Dedifferentiated amniotic fluid mesenchymal stem cell (primary cell): Measurements from ENCODE around the gene FANCC.
"Not testable (repeated sequence)": the region's sequence is repeated elsewhere in the genome, so short reads cannot be mapped to it uniquely, and the experiment has no call there.

ENCODE experiments used
- DNase-seq: peaks from one replicate; pipeline ENCODE4 v3.0.0-alpha.2; 2016; ENCODE audit errors: extremely low spot score

FANCC gene

GRCh38 chr9:95226921-95227320, 90.6 kb downstream of the FANCC start:
- DNase-seq: no peak

DNA sequence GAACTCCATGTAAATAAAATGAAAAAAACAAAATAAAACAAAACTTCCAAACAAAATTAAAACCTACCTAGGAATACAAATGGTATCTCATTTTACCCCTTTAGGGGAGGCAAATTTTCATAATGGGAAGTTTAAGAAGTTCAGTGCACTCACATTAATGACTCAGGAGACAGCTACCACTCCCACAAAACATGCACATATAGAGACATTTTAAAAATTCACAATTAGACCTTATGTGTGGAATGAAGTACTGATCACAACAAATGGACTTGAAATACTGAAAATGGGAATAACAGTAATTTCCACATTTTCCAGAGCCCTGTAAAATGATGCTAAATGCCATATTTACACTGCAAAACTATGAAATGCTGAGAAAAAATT, 91.8 kb downstream of the FANCC start:
- no peak for DNase-seq

DNA sequence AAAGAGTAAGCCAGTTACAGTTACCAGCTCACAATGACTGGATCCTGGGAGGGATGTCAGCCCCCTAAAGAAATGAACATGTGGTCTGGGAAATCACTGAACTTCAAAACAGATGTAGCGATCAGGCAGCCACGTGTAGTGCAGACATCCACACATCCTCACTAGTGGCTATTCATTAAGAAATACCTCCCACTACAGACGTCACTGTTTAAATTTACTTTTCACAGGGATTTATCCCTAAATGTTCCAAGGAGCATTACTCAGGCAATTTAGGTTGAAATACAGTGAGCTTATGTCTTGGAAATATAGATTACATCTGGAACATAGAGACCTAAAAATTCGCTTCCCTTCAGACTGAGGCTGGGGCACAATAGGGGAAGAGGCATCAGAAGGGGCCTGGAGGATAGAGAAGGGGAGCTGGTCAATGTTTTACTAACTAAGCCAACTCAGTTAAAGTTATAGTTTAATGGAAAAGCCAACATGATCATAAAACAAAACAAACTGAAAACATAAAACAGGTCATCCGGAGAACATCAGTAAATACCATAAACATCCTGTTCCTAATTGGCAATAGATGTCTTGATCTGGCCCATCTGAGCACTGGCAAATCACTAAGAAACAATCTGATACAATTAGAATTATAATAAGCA, 92.3 kb downstream of the FANCC start:
- no peak for DNase-seq

DNA sequence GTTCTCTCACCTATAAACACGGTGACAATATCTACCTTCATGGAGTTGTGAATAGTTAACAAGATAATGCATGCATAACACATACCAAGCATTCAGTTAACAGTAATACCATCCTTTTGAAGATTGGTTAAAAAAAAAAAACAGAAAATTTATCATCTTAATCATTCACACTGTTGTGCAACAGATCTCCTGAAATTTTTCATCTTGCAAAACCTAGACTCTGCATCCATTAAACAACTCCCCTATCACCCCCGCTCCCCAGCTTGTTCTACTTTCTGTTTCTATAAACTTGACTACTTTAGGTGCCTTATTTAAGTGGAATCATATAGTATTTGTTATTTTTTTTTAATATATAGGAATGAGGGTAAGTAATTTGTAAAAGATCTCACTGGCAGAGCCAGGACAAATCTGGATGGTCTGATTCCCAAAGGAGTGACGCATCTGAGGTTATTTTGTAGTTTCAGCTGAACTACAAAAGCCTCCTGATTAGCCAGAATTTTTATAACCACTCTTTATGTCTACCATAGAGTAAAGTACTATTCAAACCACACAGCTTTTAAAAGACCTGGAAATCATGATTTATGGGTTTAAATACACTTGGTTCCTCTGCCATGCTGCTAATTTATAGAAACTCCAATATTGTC, 93.0 kb downstream of the FANCC start:
- DNase-seq: no peak

GRCh38 chr9:95220352-95220751, 97.2 kb downstream of the FANCC start:
- DNase-seq: not testable (repeated sequence)

GRCh38 chr9:95218773-95219172, 98.7 kb downstream of the FANCC start:
- DNase-seq: no peak

DNA sequence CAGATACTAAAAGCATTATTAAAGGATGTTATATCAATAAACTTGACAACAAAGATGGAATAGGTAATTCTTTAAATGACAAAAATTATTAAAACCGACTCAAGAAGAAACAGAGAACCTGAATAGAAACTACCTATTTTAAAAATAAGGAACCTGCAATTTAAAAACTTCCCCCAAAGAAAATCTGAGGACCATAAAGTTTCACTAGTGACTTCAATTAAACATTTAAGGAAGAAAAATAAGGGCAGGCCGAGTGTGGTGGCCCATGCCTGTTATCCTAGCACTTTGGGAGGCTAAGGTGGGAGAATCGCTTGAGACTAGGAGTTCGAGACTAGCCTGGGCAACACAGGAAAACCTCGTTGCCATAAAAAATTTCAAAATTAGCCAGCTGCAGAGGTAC, 99.6 kb downstream of the FANCC start:
- DNase-seq: no peak

DNA sequence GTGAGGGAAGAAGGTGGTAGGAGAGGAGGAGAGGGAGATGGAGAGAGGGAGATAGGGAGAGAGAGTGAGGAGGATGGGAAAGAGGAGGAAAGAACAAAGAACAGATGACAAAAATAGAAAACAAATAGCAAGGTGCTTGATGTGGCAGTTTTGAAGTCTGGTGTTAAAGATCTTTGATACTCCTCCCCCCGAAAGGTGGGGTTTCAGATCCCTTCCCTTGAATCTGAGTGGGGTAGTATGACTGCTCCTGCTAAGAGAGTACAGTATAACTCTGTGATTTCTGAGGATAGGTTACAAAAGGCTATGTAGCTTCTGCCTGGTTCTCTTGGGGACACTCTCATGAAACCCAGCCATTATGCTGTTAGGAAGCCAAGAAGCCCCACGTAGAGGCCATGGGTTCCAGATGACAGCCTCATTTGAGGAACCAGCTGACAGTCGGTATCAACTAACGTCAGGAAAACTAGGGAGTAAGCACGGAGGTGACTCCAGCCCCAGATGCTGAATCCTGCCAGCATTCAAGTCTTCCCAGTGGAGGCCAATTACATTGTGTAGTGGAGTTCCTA, 102.1 kb downstream of the FANCC start:
- no peak for DNase-seq

- no peak for DNase-seq
These were observed 104.4 kb downstream of the FANCC start for GRCh38 chr9:95213117-95213516.

- DNase-seq: no peak
These were observed 106.5 kb downstream of the FANCC start for GRCh38 chr9:95211028-95211427.

DNA sequence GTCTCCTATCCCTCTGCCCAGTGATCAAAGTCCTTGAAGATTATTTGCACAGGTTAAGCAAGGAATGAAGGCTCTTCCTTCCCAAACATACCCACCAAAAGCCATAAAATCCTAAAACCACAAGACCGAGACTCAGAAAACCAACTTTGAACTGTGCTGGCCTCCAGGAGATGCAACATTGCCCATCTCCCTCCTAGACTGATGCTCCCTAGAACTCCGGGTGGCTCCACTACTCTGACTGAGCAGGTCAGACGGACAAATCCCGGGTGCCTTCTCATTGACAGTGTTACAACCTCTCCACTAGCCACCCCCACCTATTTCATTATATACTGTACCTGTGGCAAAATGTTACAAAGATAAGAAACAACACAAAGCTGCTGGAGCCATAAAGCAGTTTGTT, 110.1 kb downstream of the FANCC start:
- no peak for DNase-seq

- DNase-seq: peak; percentile 78
These were observed 111.4 kb downstream of the FANCC start for GRCh38 chr9:95206143-95206542.

DNA sequence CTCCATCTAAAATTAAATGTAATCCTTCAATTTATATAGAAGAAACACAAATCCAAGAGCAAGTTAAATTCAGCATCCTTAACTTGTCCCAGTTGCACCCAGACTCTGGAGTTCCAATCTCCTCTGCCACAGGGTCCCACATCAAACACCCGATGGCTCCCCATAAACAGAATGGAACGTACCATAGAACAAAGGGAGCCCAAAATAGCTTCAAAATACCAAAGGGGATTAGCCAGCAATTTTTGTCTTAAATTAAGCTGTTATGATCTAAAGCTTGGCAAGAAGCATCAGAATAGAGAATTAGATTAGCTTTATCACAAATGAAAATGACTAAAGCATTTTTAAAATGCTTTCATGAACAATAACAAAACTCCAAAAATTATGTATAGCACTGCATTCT, 112.8 kb downstream of the FANCC start:
- DNase-seq: no peak

DNA sequence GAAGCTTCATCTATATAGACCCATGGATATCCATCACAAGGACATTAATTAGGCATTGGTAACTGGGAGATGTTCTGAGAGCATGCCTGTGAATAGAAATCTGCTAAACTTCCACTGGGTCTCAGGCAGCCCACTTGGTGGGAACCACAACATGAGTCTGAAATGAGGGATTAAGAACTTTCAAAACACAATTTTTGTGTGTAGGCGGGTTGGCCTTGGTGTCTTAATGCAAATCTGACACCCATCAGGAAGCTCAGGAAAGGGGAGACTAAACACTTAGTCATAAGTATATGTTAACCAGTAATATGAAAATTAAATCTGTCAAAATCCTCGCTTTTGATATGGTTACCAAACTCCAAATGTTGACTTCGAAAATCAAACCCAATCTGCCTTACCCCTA, 113.2 kb downstream of the FANCC start:
- no peak for DNase-seq

- DNase-seq: not testable (repeated sequence)
These were observed 114.5 kb downstream of the FANCC start for GRCh38 chr9:95203019-95203418.

- no peak for DNase-seq
These were observed 115.3 kb downstream of the FANCC start for GRCh38 chr9:95202076-95202681.

DNA sequence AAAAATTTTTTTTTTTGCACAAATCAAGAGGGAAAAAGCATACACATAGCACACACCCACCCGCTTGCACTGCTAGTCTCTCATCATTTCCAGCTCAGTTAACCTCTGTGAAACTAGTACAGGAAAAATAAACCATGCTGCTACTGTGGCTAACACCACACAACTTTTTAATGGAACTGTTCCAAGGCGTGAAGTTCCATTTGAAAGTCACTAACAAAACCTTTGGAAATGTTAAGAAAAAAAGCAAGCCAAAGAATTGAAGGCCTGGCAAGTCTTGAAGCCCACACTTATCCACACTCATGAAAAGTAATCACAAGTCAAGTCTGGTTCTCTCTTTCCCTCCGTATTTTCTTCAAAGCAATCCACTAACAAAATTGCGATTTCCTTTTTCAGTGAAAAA, 116.3 kb downstream of the FANCC start:
- no peak for DNase-seq

- DNase-seq: peak; percentile 33
These were observed 119.7 kb downstream of the FANCC start for GRCh38 chr9:95197692-95198271.

DNA sequence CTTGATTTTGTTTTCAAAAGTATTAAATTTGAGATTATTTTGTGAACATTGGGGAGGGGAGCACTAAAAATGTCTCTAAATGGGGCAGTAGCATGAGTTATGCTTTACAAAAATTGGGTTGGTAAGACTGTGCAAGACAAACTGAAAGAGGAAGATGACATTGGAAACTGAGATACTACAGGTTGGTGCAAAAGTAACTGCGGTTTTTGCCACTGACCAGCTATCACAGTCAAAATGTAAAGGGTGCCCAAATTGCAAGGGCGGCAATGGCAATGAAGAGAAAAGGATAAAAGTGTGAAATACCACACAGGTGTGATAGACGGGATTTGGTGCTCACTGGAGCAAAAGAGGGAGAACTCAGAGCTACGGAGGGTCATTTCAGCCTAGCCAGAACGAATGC, 124.0 kb downstream of the FANCC start:
- no peak for DNase-seq

GRCh38 chr9:95193067-95193466, 124.4 kb downstream of the FANCC start:
- no peak for DNase-seq

DNA sequence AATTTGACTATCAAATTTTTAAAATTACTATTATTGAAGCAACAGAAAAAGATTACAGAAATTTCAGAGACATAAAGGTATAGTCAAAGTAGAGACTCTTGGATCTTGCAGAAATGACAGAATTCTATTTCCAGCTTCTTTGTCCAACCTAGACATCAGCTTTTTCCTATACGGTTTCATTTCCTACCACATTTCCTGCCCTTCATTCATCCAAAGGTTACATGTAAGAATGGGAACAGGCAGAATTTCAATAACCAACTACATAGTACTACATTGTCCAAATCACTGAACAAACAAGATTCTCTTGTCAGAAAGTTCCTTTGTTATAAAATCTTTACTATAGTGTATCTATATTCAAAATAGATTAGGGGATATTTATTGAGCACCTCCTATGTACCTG, 124.9 kb downstream of the FANCC start:
- DNase-seq: no peak

DNA sequence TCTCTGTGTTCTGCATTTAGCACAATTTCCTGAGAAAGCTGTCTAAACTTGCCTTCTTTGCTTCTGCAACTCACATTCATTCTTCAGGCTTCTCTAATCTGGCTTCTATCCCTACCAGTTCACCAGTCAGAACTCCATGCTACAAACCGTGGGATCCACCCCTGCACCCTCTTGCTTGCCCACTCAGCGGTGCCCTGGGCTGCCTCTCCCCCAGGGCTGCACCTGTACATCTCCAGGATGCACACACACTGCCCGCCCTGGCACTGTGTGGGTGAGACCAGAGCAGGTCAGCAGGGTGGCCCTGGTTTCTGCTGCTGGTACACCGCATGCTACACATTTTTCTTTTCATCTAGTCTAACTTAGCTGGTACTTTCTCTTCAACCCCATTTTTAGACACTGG, 127.1 kb downstream of the FANCC start:
- no peak for DNase-seq
